ENCODE measurements around the gene FAM222B. TPM values are rescaled to one million over a fixed set of nuclear protein-coding genes. Genes with fewer than 3 reads are reported as not detected.

FAM222B gene
- polyA plus RNA-seq, 2 of the 4 experiments (the other 2 are of a cell fraction) = 10.7 to 15.6 TPM

DNA sequence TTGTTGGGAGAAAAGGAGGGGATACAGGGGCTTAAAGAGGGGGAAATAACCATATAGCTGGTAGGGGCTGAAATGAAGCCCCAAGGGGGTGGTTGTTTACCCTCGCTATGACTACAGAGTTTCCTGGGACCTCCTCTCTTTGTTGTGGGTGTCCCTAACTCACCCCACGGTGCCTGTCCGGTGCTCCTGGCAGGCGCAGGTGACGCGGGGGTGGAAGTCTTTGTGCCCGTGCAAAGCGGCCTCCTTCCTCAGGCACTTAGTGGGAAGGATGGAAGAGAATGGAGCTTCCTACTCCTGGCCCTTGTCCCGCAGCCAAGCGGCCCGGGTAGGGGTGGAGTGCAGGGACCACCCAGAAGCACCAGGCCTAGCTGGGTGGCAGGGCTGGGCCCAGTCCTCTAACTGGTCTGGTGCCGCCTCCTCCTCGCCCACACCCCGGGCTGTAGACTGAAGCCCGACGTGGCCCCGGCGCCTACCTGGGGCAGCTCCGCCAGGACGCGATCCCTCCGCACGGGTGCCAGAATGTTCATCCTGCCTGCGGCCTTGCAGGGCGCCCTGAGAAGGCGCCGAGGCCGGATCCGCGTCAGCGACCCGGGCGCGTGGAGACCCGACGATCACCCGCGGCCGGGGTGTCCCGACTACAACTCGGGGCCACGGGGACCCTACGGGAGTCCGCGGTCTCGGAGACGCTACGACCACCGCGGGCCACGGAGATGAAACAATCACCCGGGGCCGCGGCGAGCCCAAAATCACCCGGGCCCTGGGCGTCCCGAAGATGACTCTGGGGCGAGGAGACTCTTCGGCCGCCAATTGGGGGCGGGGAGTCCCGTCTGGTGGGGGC, 125.6 kb downstream of the FAM222B start:
- POLR2A ChIA-PET = interaction anchor here (0.6 to 1.4 kb wide), 4 partner anchors 10 to 72 kb away, joined by 3 to 4 read pairs (median 4); partner anchors contain the start of gene BLTP2
- DNase-seq (ENCODE audit: low read depth in 1 of 2, low spot score in 1 of 2) = peak in 1 of 2 experiments; percentile 55

DNA sequence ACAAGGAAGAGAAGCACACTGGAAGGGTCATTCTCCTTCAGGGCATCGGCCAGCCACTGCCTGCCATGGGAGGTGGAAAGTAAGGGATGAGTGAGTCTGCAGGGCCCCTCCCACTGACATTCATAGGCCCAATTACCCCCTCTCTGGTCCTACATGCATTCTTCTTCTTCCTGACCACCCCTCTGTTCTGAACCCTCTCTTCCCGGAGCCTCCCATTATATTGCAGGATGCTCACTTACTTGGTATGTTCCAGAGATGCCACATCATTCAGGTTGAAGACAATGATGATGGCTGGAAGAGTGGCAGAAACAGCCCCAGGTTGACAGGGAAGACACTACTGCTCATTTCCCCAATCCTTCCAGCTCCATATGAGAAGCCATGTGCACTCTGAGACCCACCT, 127.4 kb downstream of the FAM222B start:
- Histone ChIP-seq H3K4me1 (peaks cover 29% of the 10 kb centered on the region), H3K9me3 (no peaks in the 10 kb centered on the region), H3K4me3 (no peak overlapping the region), H3K4me2 (peak overlapping the region; percentile 90; the same call in 2 of the 3 replicates), H3K27ac (0 out of 6 replicates have a peak overlapping the region, but pooled peaks of 1 of the 2 experiments have one; percentile 96)
- POLR2A ChIA-PET = interaction anchor here (1.3 kb wide), 1 partner anchor 10 kb away, joined by 3 read pairs; no protein-coding TSS in a partner anchor
- no peak for DNase-seq (ENCODE audit: low read depth in 1 of 2, low spot score in 1 of 2)
- FAIRE-seq = no peak
- no peak for TF ChIP-seq NPAS2 (CRISPR knock-in tag; IDR thresholded peaks at IDR 0.05; ENCODE audit: borderline replicate concordance)
- CTCF ChIA-PET = interaction anchor here (1.5 to 17.6 kb wide), 5 partner anchors 11 to 71 kb away, joined by 4 to 335 read pairs (median 31); partner anchors contain the start of genes BLTP2, SDF2, SUPT6H and TLCD1
- no peak for ATAC-seq
- 93% methylated on average over 2 of the region's 2 CpGs for WGBS (ENCODE audit: missing lambda C conversion rate)

More for the DNA sequence above, 125.6 kb downstream of the FAM222B start:
- H3K4me1 ChIP-seq = peaks cover 29% of the 10 kb centered on the region
- H3K27ac ChIP-seq = peak overlapping the region; percentile 96
- TF ChIP-seq HOXA7 (CRISPR knock-in tag; IDR thresholded peaks at IDR 0.05) = no peak
- no peak for TF ChIP-seq CEBPB (IDR thresholded peaks at IDR 0.05)
- no peak for TF ChIP-seq FOXS1 (CRISPR knock-in tag; IDR thresholded peaks at IDR 0.05)
- no peak for TF ChIP-seq MYC (IDR thresholded peaks at IDR 0.05; ENCODE audit: borderline replicate concordance, low read length)
- TF ChIP-seq MAZ (IDR thresholded peaks at IDR 0.05; ENCODE audit: borderline replicate concordance, low read depth, low read length) = no peak
- TF ChIP-seq, protein P1, sequence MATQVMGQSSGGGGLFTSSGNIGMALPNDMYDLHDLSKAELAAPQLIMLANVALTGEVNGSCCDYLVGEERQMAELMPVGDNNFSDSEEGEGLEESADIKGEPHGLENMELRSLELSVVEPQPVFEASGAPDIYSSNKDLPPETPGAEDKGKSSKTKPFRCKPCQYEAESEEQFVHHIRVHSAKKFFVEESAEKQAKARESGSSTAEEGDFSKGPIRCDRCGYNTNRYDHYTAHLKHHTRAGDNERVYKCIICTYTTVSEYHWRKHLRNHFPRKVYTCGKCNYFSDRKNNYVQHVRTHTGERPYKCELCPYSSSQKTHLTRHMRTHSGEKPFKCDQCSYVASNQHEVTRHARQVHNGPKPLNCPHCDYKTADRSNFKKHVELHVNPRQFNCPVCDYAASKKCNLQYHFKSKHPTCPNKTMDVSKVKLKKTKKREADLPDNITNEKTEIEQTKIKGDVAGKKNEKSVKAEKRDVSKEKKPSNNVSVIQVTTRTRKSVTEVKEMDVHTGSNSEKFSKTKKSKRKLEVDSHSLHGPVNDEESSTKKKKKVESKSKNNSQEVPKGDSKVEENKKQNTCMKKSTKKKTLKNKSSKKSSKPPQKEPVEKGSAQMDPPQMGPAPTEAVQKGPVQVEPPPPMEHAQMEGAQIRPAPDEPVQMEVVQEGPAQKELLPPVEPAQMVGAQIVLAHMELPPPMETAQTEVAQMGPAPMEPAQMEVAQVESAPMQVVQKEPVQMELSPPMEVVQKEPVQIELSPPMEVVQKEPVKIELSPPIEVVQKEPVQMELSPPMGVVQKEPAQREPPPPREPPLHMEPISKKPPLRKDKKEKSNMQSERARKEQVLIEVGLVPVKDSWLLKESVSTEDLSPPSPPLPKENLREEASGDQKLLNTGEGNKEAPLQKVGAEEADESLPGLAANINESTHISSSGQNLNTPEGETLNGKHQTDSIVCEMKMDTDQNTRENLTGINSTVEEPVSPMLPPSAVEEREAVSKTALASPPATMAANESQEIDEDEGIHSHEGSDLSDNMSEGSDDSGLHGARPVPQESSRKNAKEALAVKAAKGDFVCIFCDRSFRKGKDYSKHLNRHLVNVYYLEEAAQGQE (IDR thresholded peaks at IDR 0.05) = no peak
- TF ChIP-seq PHF8 (IDR thresholded peaks at IDR 0.05; ENCODE audit: borderline replicate concordance, low read depth) = no peak; the same call in 1 of the 2 replicates
- TF ChIP-seq, protein P2, sequence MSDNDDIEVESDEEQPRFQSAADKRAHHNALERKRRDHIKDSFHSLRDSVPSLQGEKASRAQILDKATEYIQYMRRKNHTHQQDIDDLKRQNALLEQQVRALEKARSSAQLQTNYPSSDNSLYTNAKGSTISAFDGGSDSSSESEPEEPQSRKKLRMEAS (IDR thresholded peaks at IDR 0.05) = no peak
- no peak for TF ChIP-seq RARB (CRISPR knock-in tag; IDR thresholded peaks at IDR 0.05)
- TF ChIP-seq, protein P3, sequence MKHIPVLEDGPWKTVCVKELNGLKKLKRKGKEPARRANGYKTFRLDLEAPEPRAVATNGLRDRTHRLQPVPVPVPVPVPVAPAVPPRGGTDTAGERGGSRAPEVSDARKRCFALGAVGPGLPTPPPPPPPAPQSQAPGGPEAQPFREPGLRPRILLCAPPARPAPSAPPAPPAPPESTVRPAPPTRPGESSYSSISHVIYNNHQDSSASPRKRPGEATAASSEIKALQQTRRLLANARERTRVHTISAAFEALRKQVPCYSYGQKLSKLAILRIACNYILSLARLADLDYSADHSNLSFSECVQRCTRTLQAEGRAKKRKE (CRISPR knock-in tag; IDR thresholded peaks at IDR 0.05; ENCODE audit: low read depth) = no peak
- TF ChIP-seq EHMT2 (IDR thresholded peaks at IDR 0.05; ENCODE audit: low read depth) = no peak
- no peak for TF ChIP-seq RFX5 (IDR thresholded peaks at IDR 0.05)
- no peaks in the 10 kb centered on the region for H3K9me3 ChIP-seq
- peak overlapping the region; percentile 77 for H3K4me3 ChIP-seq
- CTCF ChIA-PET = interaction anchor here (0.5 to 17.6 kb wide), 7 partner anchors 9 to 236 kb away, joined by 3 to 335 read pairs (median 7); partner anchors contain the start of genes BLTP2, SDF2, SUPT6H and TLCD1
- peak overlapping the region; percentile 90 for H3K4me2 ChIP-seq
- ATAC-seq (peak; percentile 2 to 3; a peak in 5 of 6 replicates), FAIRE-seq (no peak)
- 6% methylated on average over 29 of the region's 63 CpGs for WGBS (ENCODE audit: missing lambda C conversion rate)

DNA sequence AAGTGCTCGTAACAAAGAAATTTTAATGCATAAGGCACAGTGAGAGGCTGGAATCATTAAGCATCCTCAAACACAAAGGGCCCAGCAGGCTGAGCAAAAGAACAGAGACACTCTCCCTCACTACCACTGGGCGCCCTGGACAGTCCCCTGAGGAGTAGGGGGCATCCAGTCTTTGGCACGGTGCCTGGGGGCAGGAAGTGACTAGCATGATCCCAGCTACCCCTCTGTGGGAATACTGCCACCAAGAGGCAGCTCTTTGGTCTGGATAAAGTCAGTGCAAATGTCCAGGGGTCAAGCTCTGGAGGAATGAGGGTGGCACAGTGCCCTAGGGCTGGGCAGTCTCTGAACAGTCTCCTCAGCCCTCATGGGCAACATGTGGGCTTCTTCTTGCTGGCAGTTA, 128.3 kb downstream of the FAM222B start:
- 69% methylated on average over 3 of the region's 3 CpGs for WGBS (ENCODE audit: missing lambda C conversion rate)
- DNase-seq (ENCODE audit: low read depth in 1 of 2, low spot score in 1 of 2) = peak in 1 of 2 experiments; percentile 46
- POLR2A ChIA-PET = no interaction called here
- TF ChIP-seq, protein P4, sequence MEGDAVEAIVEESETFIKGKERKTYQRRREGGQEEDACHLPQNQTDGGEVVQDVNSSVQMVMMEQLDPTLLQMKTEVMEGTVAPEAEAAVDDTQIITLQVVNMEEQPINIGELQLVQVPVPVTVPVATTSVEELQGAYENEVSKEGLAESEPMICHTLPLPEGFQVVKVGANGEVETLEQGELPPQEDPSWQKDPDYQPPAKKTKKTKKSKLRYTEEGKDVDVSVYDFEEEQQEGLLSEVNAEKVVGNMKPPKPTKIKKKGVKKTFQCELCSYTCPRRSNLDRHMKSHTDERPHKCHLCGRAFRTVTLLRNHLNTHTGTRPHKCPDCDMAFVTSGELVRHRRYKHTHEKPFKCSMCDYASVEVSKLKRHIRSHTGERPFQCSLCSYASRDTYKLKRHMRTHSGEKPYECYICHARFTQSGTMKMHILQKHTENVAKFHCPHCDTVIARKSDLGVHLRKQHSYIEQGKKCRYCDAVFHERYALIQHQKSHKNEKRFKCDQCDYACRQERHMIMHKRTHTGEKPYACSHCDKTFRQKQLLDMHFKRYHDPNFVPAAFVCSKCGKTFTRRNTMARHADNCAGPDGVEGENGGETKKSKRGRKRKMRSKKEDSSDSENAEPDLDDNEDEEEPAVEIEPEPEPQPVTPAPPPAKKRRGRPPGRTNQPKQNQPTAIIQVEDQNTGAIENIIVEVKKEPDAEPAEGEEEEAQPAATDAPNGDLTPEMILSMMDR (IDR thresholded peaks at IDR 0.05) = peak; percentile 33; the same call in 1 of the 3 replicates
- TF ChIP-seq RNF2 (IDR thresholded peaks at IDR 0.05; ENCODE audit: borderline replicate concordance, low read depth) (no peak), CEBPB (IDR thresholded peaks at IDR 0.05) (no peak), JUN (IDR thresholded peaks at IDR 0.05) (peak in 1 of 2 experiments; percentile 32; a peak in 1 of 5 replicates), MAFK (IDR thresholded peaks at IDR 0.05; ENCODE audit: partially characterized antibody) (no peak), ZC3H11A (IDR thresholded peaks at IDR 0.05) (no peak), RAD21 (conservative IDR thresholded peaks at IDR 0.05 in 1 of 2, IDR thresholded peaks at IDR 0.05 in 1 of 2) (peak in 1 of 2 experiments; percentile 41; a peak in 1 of 5 replicates), CBX8 (IDR thresholded peaks at IDR 0.05) (no peak)

More for the DNA sequence above, 128.3 kb downstream of the FAM222B start:
- no peak overlapping the region for H3K27ac ChIP-seq
- no peaks in the 10 kb centered on the region for H3K9me3 ChIP-seq
- no peak overlapping the region for H3K4me3 ChIP-seq
- ATAC-seq = no peak
- CTCF ChIA-PET = interaction anchor here (1.5 to 17.6 kb wide), 4 partner anchors 12 to 70 kb away, joined by 4 to 335 read pairs (median 48); partner anchors contain the start of genes BLTP2, SDF2, SUPT6H and TLCD1
- no peak overlapping the region for H3K4me2 ChIP-seq
- peaks cover 32% of the 10 kb centered on the region for H3K4me1 ChIP-seq
- no peak for FAIRE-seq

Data from A549 (cell line).